HEK293 (cell line): ENCODE measurements around the gene DOCK1.

ENCODE experiments used
- CTCF ChIA-PET: fragments of 350-600 bp; formaldehyde crosslinking; extraction: SDS; loops from one replicate; lab custom pipeline; 2021; ENCODE audit warnings: antibody characterized with exemption; lab: Yijun Ruan, JAX
- POLR2A ChIA-PET: fragments of 300-600 bp; formaldehyde crosslinking; extraction: SDS; loops from one replicate; lab custom pipeline; 2020; ENCODE audit warnings: antibody characterized with exemption, inconsistent platforms; lab: Yijun Ruan, JAX
- H3K27ac ChIP-seq: fragments of 200-500 bp; sonication (Bioruptor generic); 2 replicates; pipeline ENCODE4 v1.5.1; 2014; ENCODE audit warnings: low read depth, low read length, control low read depth, inconsistent platforms; ENCODE audit errors: extremely low read depth
- H3K36me3 ChIP-seq, 2 experiments: fragments of 200-500 bp in 1 of 2; sonication (Bioruptor generic) in 1 of 2; 1 replicate in 1 of 2; 2 replicates in 1 of 2; pipeline ENCODE4 v1.5.1; 2014 to 2017; ENCODE audit warnings: inconsistent platforms in 2 of 2, low read length in 2 of 2; ENCODE audit not compliant: control insufficient read depth in 2 of 2, insufficient read depth in 1 of 2
- H3K4me1 ChIP-seq: fragments of 200-500 bp; sonication (Bioruptor generic); 2 replicates; pipeline ENCODE4 v1.5.1; 2014; ENCODE audit warnings: mild to moderate bottlenecking, low read length, inconsistent platforms; ENCODE audit not compliant: control insufficient read depth, insufficient read depth
- H3K4me3 ChIP-seq: 2 replicates; pipeline ENCODE4 v1.5.1; 2011; ENCODE audit warnings: low read depth, mild to moderate bottlenecking, control low read depth, low read length, moderate library complexity
- H3K9me3 ChIP-seq: fragments of 200-500 bp; sonication (Bioruptor generic); 2 replicates; pipeline ENCODE4 v1.5.1; 2014; ENCODE audit warnings: low read depth, low read length, inconsistent platforms; ENCODE audit not compliant: control insufficient read depth, insufficient read depth
- EGR2 ChIP-seq: fragments of 450-650 bp; formaldehyde crosslinking; IDR thresholded peaks from 2 replicates; pipeline ENCODE4 v1.5.1; 2016; ENCODE audit warnings: low read depth, missing biosample characterization, missing genetic modification characterization
- FEZF1 ChIP-seq: fragments of 450-650 bp; formaldehyde crosslinking; IDR thresholded peaks from 2 replicates; pipeline ENCODE4 v1.5.1; 2016; ENCODE audit warnings: missing biosample characterization, missing genetic modification characterization
- HIC1 ChIP-seq: fragments of 450-650 bp; formaldehyde crosslinking; IDR thresholded peaks from 2 replicates; pipeline ENCODE4 v1.5.1; 2016; ENCODE audit warnings: missing biosample characterization, missing genetic modification characterization
- MYNN ChIP-seq: fragments of 450-650 bp; formaldehyde crosslinking; IDR thresholded peaks from 2 replicates; pipeline ENCODE4 v1.5.1; 2016; ENCODE audit warnings: missing biosample characterization, missing genetic modification characterization, borderline replicate concordance
- SCRT1 ChIP-seq: fragments of 450-650 bp; formaldehyde crosslinking; IDR thresholded peaks from 2 replicates; pipeline ENCODE4 v1.5.1; 2016; ENCODE audit warnings: missing biosample characterization, missing genetic modification characterization, borderline replicate concordance
- SP3 ChIP-seq: fragments of 450-650 bp; formaldehyde crosslinking; IDR thresholded peaks from 2 replicates; pipeline ENCODE4 v1.5.1; 2016; ENCODE audit warnings: missing biosample characterization, missing genetic modification characterization
- ZBTB11 ChIP-seq: fragments of 450-650 bp; formaldehyde crosslinking; conservative IDR thresholded peaks from 2 replicates; pipeline ENCODE4 v1.5.1; 2016; ENCODE audit warnings: low read depth, missing biosample characterization, missing genetic modification characterization
- ZBTB48 ChIP-seq: fragments of 450-650 bp; formaldehyde crosslinking; IDR thresholded peaks from 2 replicates; pipeline ENCODE4 v1.5.1; 2016; ENCODE audit warnings: missing biosample characterization, missing genetic modification characterization
- ZBTB6 ChIP-seq: fragments of 450-650 bp; formaldehyde crosslinking; IDR thresholded peaks from 2 replicates; pipeline ENCODE4 v1.5.1; 2017; ENCODE audit warnings: missing biosample characterization, missing genetic modification characterization
- ZFP69B ChIP-seq: fragments of 450-650 bp; formaldehyde crosslinking; IDR thresholded peaks from 2 replicates; pipeline ENCODE4 v1.5.1; 2016; ENCODE audit warnings: missing biosample characterization, missing genetic modification characterization
- ZNF121 ChIP-seq: fragments of 450-650 bp; formaldehyde crosslinking; IDR thresholded peaks from 2 replicates; pipeline ENCODE4 v1.5.1; 2016; ENCODE audit warnings: missing biosample characterization, missing genetic modification characterization
- ZNF169 ChIP-seq: fragments of 450-650 bp; formaldehyde crosslinking; IDR thresholded peaks from 2 replicates; pipeline ENCODE4 v1.5.1; 2016; ENCODE audit warnings: missing biosample characterization, missing genetic modification characterization
- ZNF184 ChIP-seq: fragments of 450-650 bp; IDR thresholded peaks from 2 replicates; pipeline ENCODE4 v1.5.1; 2018; ENCODE audit warnings: missing biosample characterization, mild to moderate bottlenecking, missing genetic modification characterization
- ZNF2 ChIP-seq: fragments of 450-650 bp; formaldehyde crosslinking; IDR thresholded peaks from 2 replicates; pipeline ENCODE4 v1.5.1; 2016; ENCODE audit warnings: missing biosample characterization, missing genetic modification characterization
- ZNF211 ChIP-seq: fragments of 450-650 bp; formaldehyde crosslinking; IDR thresholded peaks from 2 replicates; pipeline ENCODE4 v1.5.1; 2016; ENCODE audit warnings: low read depth, missing biosample characterization, missing genetic modification characterization
- ZNF335 ChIP-seq: fragments of 450-650 bp; formaldehyde crosslinking; conservative IDR thresholded peaks from 2 replicates; pipeline ENCODE4 v1.5.1; 2016; ENCODE audit warnings: missing biosample characterization, missing genetic modification characterization
- ZNF37A ChIP-seq: fragments of 450-650 bp; IDR thresholded peaks from 2 replicates; pipeline ENCODE4 v1.5.1; 2018; ENCODE audit warnings: missing biosample characterization, missing genetic modification characterization
- ZNF404 ChIP-seq: fragments of 450-650 bp; formaldehyde crosslinking; IDR thresholded peaks from 2 replicates; pipeline ENCODE4 v1.5.1; 2017; ENCODE audit warnings: missing biosample characterization, missing genetic modification characterization
- ZNF423 ChIP-seq: fragments of 450-650 bp; formaldehyde crosslinking; IDR thresholded peaks from 2 replicates; pipeline ENCODE4 v1.5.1; 2016; ENCODE audit warnings: missing biosample characterization, missing genetic modification characterization
- ZNF426 ChIP-seq: fragments of 450-650 bp; formaldehyde crosslinking; IDR thresholded peaks from 2 replicates; pipeline ENCODE4 v1.5.1; 2017; ENCODE audit warnings: missing biosample characterization, missing genetic modification characterization, mild to moderate bottlenecking, inconsistent platforms, moderate library complexity
- ZNF48 ChIP-seq: fragments of 450-650 bp; formaldehyde crosslinking; IDR thresholded peaks from 2 replicates; pipeline ENCODE4 v1.5.1; 2016; ENCODE audit warnings: missing biosample characterization, missing genetic modification characterization
- ZNF596 ChIP-seq: fragments of 450-650 bp; IDR thresholded peaks from 2 replicates; pipeline ENCODE4 v1.5.0; 2018; ENCODE audit warnings: missing biosample characterization, mild to moderate bottlenecking, missing genetic modification characterization, moderate library complexity
- ZNF600 ChIP-seq: fragments of 450-650 bp; formaldehyde crosslinking; IDR thresholded peaks from 2 replicates; pipeline ENCODE4 v1.5.1; 2016; ENCODE audit warnings: missing biosample characterization, missing genetic modification characterization
- ZNF610 ChIP-seq: fragments of 450-650 bp; formaldehyde crosslinking; IDR thresholded peaks from 2 replicates; pipeline ENCODE4 v1.5.1; 2016; ENCODE audit warnings: missing biosample characterization, missing genetic modification characterization, borderline replicate concordance
- ZNF623 ChIP-seq: fragments of 450-650 bp; formaldehyde crosslinking; IDR thresholded peaks from 2 replicates; pipeline ENCODE4 v1.5.1; 2016; ENCODE audit warnings: missing biosample characterization, missing genetic modification characterization
- ZNF658 ChIP-seq: fragments of 450-650 bp; formaldehyde crosslinking; IDR thresholded peaks from 2 replicates; pipeline ENCODE4; 2016; ENCODE audit warnings: missing biosample characterization, missing genetic modification characterization
- ZNF660 ChIP-seq: fragments of 450-650 bp; IDR thresholded peaks from 2 replicates; pipeline ENCODE4 v1.5.1; 2018; ENCODE audit warnings: missing biosample characterization, mild to moderate bottlenecking, missing genetic modification characterization
- ZNF701 ChIP-seq: fragments of 450-650 bp; formaldehyde crosslinking; IDR thresholded peaks from 2 replicates; pipeline ENCODE4 v1.5.1; 2016; ENCODE audit warnings: missing biosample characterization, missing genetic modification characterization
- ZNF776 ChIP-seq: fragments of 450-650 bp; formaldehyde crosslinking; IDR thresholded peaks from 2 replicates; pipeline ENCODE4 v1.5.0; 2017; ENCODE audit warnings: missing biosample characterization, missing genetic modification characterization, borderline replicate concordance
- ZSCAN16 ChIP-seq: fragments of 450-650 bp; formaldehyde crosslinking; IDR thresholded peaks from 2 replicates; pipeline ENCODE4 v1.5.1; 2016; ENCODE audit warnings: missing biosample characterization, missing genetic modification characterization
- ZSCAN18 ChIP-seq: fragments of 450-650 bp; formaldehyde crosslinking; IDR thresholded peaks from 2 replicates; pipeline ENCODE4 v1.5.1; 2016; ENCODE audit warnings: missing biosample characterization, missing genetic modification characterization
- ZSCAN23 ChIP-seq: fragments of 450-650 bp; formaldehyde crosslinking; IDR thresholded peaks from 2 replicates; pipeline ENCODE4 v1.5.1; 2016; ENCODE audit warnings: missing biosample characterization, missing genetic modification characterization

DOCK1 gene

GRCh38 chr10:127356360-127356759 lies 451.1 kb downstream of the DOCK1 start:
- Histone ChIP-seq H3K27ac (no peak overlapping the region), H3K4me3 (no peak overlapping the region), H3K9me3 (no peaks in the 10 kb centered on the region), H3K36me3 (no peaks in the 10 kb centered on the region), H3K4me1 (no peaks in the 10 kb centered on the region)
- ChIA-PET CTCF (no interaction called here), POLR2A (no interaction called here)
- no peak for TF ChIP-seq ZFP69B (tag by site-specific recombination)
- no peak for TF ChIP-seq ZNF610 (tag by site-specific recombination)
- no peak for TF ChIP-seq HIC1 (tag by site-specific recombination)
- TF ChIP-seq ZNF169 = no peak
- TF ChIP-seq ZNF776 (tag by site-specific recombination) = no peak
- no peak for TF ChIP-seq ZNF48
- TF ChIP-seq ZNF404 (tag by site-specific recombination) = no peak
- no peak for TF ChIP-seq ZBTB48
- TF ChIP-seq ZSCAN18 (tag by site-specific recombination) = no peak
- TF ChIP-seq ZNF121 (tag by site-specific recombination) = no peak
- TF ChIP-seq ZNF211 (tag by site-specific recombination) = no peak
- TF ChIP-seq ZBTB6 = no peak
- no peak for TF ChIP-seq MYNN (tag by site-specific recombination)
- no peak for TF ChIP-seq ZNF184 (tag by site-specific recombination)
- TF ChIP-seq ZSCAN16 (tag by site-specific recombination) = no peak
- no peak for TF ChIP-seq EGR2 (tag by site-specific recombination)
- TF ChIP-seq ZNF426 = no peak
- no peak for TF ChIP-seq ZNF37A (tag by site-specific recombination)

DNA sequence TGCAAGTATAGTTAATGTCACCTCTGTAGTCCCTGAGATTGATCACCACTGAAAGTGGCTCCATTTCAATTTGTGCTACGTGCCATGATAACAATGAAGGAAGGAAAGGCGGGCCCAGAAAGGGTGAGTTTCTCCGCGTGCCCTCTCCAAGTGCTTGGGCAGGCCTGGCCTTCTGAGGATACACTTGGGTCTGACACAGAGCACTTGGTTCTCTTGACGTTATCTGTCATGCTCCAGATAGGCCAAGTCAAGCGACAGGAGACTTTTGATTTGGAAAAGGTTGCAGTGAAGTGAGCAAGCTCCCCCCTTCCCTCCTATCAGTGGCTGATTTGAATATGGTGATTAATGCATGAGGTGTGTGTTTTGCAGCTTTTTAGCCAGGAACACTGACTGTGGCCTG lies 452.0 kb downstream of the DOCK1 start:
- POLR2A ChIA-PET = no interaction called here
- Histone ChIP-seq H3K4me1 (no peaks in the 10 kb centered on the region), H3K36me3 (no peaks in the 10 kb centered on the region), H3K27ac (no peak overlapping the region), H3K4me3 (no peak overlapping the region), H3K9me3 (no peaks in the 10 kb centered on the region)
- CTCF ChIA-PET = no interaction called here
- TF ChIP-seq ZNF423 = no peak
- TF ChIP-seq ZNF658 = no peak
- no peak for TF ChIP-seq ZNF335 (tag by site-specific recombination)
- no peak for TF ChIP-seq ZBTB11
- TF ChIP-seq ZSCAN23 (tag by site-specific recombination) = no peak
- TF ChIP-seq FEZF1 = no peak
- no peak for TF ChIP-seq EGR2 (tag by site-specific recombination)
- no peak for TF ChIP-seq ZNF623 (tag by site-specific recombination)
- no peak for TF ChIP-seq SP3
- no peak for TF ChIP-seq ZNF596 (tag by site-specific recombination)
- no peak for TF ChIP-seq ZNF211 (tag by site-specific recombination)
- no peak for TF ChIP-seq ZNF701 (tag by site-specific recombination)
- no peak for TF ChIP-seq ZNF2
- no peak for TF ChIP-seq ZNF600 (tag by site-specific recombination)
- TF ChIP-seq SCRT1 = no peak
- no peak for TF ChIP-seq ZNF660
